Transverse colon (tissue), 4 donors: ENCODE measurements around the gene CHTF18.

Source experiments
- EP300 ChIP-seq: sonication (generic); formaldehyde crosslinking; IDR thresholded peaks from one replicate; pipeline ENCODE4 v1.6.1; 2017; ENCODE audit warnings: antibody characterized with exemption, low read depth
- POLR2A ChIP-seq: fragments of 450-650 bp; IDR thresholded peaks from one replicate; pipeline ENCODE4 v1.6.1; 2016; ENCODE audit warnings: antibody characterized with exemption, mild to moderate bottlenecking, moderate library complexity
- POLR2AphosphoS5 ChIP-seq, 3 donors: sonication (generic); formaldehyde crosslinking; IDR thresholded peaks; one replicate each; pipeline ENCODE4 v1.6.1; 2016; ENCODE audit warnings: antibody characterized with exemption in 3 of 3
- TF ChIP-seq, protein P1 (sequence below), 5 experiments: fragments of 200-600 bp in 3 of 5; fragments of 450-650 bp in 2 of 5; sonication (generic) in 3 of 5; IDR thresholded peaks; 1 replicate in 2 of 5; 2 replicates in 3 of 5; pipeline ENCODE4 v1.5.1; 2016 to 2017; ENCODE audit warnings: antibody characterized with exemption in 5 of 5, inconsistent platforms in 3 of 5, mild to moderate bottlenecking in 2 of 5, moderate library complexity in 1 of 5

DNA sequence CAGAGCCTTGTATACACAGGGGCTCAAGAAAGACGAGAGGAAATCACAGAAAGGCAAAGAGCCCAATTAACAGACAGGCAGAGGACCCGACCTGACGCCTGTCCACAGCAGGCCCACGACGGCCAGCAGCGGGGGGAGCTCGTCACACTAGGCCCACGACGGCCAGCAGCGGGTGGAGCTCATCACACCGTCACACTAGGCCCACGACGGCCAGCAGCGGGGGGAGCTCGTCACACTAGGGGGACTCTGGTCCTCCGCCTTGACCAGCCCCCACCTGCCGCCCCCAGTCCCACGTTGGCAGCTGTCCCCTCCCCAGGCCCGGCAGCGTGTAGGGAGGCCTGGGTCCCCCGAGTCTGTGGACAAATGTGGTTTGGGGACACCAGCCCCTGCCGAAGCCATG, 35.8 kb downstream of the CHTF18 start:
- TF ChIP-seq, protein P1, sequence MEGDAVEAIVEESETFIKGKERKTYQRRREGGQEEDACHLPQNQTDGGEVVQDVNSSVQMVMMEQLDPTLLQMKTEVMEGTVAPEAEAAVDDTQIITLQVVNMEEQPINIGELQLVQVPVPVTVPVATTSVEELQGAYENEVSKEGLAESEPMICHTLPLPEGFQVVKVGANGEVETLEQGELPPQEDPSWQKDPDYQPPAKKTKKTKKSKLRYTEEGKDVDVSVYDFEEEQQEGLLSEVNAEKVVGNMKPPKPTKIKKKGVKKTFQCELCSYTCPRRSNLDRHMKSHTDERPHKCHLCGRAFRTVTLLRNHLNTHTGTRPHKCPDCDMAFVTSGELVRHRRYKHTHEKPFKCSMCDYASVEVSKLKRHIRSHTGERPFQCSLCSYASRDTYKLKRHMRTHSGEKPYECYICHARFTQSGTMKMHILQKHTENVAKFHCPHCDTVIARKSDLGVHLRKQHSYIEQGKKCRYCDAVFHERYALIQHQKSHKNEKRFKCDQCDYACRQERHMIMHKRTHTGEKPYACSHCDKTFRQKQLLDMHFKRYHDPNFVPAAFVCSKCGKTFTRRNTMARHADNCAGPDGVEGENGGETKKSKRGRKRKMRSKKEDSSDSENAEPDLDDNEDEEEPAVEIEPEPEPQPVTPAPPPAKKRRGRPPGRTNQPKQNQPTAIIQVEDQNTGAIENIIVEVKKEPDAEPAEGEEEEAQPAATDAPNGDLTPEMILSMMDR (IDR thresholded peaks at IDR 0.05): no peak
- no peak for TF ChIP-seq POLR2A
- TF ChIP-seq EP300: no peak
- TF ChIP-seq POLR2AphosphoS5 (IDR thresholded peaks at IDR 0.05): no peak
